Adrenal gland (tissue), 12 donors: Measurements from ENCODE around the gene ALDH3B1. TPM values are rescaled to one million over a fixed set of nuclear protein-coding genes. Genes with fewer than 3 reads are reported as not detected.
A peak's percentile ranks its signal among the peaks of the same experiment; 100 is the strongest.

Source experiments
- DNase-seq, 7 donors: peaks; one replicate each; pipeline ENCODE4 v3.0.0-alpha.2; 2019 to 2020
- H3K27ac ChIP-seq, 5 donors: fragments of 200-600 bp; sonication (generic) in 4 of 5; 1 replicate in 3 of 5; 2 replicates in 2 of 5; pipeline versions ENCODE4 v1.5.1 to v1.8.0; 2016 to 2020; ENCODE audit warnings: mild to moderate bottlenecking in 1 of 5
- H3K27me3 ChIP-seq: fragments of 200-600 bp; 2 replicates; pipeline ENCODE4 v1.8.0; 2021
- H3K36me3 ChIP-seq, 2 donors: fragments of 200-600 bp; replicated peaks in 1 of 2; 1 replicate in 1 of 2; 2 replicates in 1 of 2; pipeline versions ENCODE4 v1.5.1 to v1.8.0; 2018 to 2022
- H3K4me1 ChIP-seq, 2 donors: fragments of 200-600 bp; replicated peaks in 1 of 2; 1 replicate in 1 of 2; 2 replicates in 1 of 2; pipeline versions ENCODE4 v1.5.1 to v1.8.0; 2018 to 2021
- H3K4me3 ChIP-seq, 4 donors: fragments of 200-600 bp; sonication (generic) in 3 of 4; one replicate each; pipeline ENCODE4 v1.5.1; 2016 to 2018
- H3K9me3 ChIP-seq, 3 donors: fragments of 200-600 bp; sonication (generic) in 1 of 3; replicated peaks in 1 of 3; 1 replicate in 2 of 3; 2 replicates in 1 of 3; pipeline versions ENCODE4 v1.5.1 to v1.8.0; 2016 to 2021
- POLR2A ChIP-seq, 2 donors: fragments of 450-650 bp; IDR thresholded peaks; one replicate each; pipeline ENCODE4 v1.6.1; 2017; ENCODE audit warnings: antibody characterized with exemption in 2 of 2, mild to moderate bottlenecking in 2 of 2, moderate library complexity in 1 of 2
- WGBS, 4 donors: extraction: QIAGEN DNeasy Blood & Tissue Kit in 2 of 4; methylation state at CpG; one replicate each; pipeline versions ENCODE4 v1.1.5 to v1.1.7; 2013 to 2017; 5-methylcytosine and 5-hydroxymethylcytosine counted together
- intact Hi-C, 2 donors: fragments of 100-400 bp; cut with DNase I; formaldehyde crosslinking; loops; one replicate each; pipeline versions ENCODE4 v1.14.1 to v1.15.0; 2022 to 2023
- microRNA-seq, 3 donors: library from miRNA; unstranded; fragments of <30 nt; microRNA quantifications; one replicate each; pipeline ENCODE4, GENCODE V29; 2017 to 2020
- polyA plus RNA-seq, 3 donors: library from polyadenylated mRNA; stranded (reverse); fragments of 200-250 nt in 2 of 3; fragments of 350-450 nt in 1 of 3; fragmentation: Illumina TruSeq in 1 of 3; extraction: RNeasy Lipid Tissue Mini Kit (QIAGEN cat#74804) in 1 of 3; gene quantifications; one replicate each; pipeline ENCODE4 v1.2.3, GENCODE V29; 2013 to 2014
- small RNA-seq, 2 donors: library from RNA; depleted of rRNA; stranded (forward); fragments of <200 nt; gene quantifications; one replicate each; pipeline ENCODE3, GENCODE V24; 2016
- total RNA-seq, 9 donors: library from RNA; depleted of rRNA in 4 of 9; stranded (reverse); fragments of >200 nt in 4 of 9; fragments of 120-200 nt in 1 of 9; fragmentation: NEBNext Ultra II Directional in 1 of 9; extraction: Animal tissue kit (Norgen Biotek cat#: 25700) in 1 of 9; gene quantifications; one replicate each; pipeline versions ENCODE4 v1.1.0 to v1.2.4, GENCODE V29; 2013 to 2023
- TF ChIP-seq, protein P1 (sequence below), 6 experiments: fragments of 450-650 bp in 4 of 6; fragments of 200-600 bp in 2 of 6; sonication (generic) in 1 of 6; IDR thresholded peaks; 1 replicate in 5 of 6; 2 replicates in 1 of 6; pipeline versions ENCODE4 v1.5.1 to v1.8.0; 2016 to 2021; ENCODE audit warnings: antibody characterized with exemption in 6 of 6, mild to moderate bottlenecking in 2 of 6, moderate library complexity in 1 of 6
- donor health status: healthy with polysubstance abuse.
- donor health status: Bipolar disorder and iron deficiency.
- donor health status: DM: yes; HTN: yes; CAD: no.
- donor health status: DM: no; HTN: no; CAD: no.
- donor health status: DM: no; HTN: no; CAD: no.
- donor health status: DM: yes; HTN: yes; CAD: no.

Gene ALDH3B1
- total and polyA plus RNA-seq, 12 donors, result 0.72 to 70.3 (median 51.6) TPM

DNA sequence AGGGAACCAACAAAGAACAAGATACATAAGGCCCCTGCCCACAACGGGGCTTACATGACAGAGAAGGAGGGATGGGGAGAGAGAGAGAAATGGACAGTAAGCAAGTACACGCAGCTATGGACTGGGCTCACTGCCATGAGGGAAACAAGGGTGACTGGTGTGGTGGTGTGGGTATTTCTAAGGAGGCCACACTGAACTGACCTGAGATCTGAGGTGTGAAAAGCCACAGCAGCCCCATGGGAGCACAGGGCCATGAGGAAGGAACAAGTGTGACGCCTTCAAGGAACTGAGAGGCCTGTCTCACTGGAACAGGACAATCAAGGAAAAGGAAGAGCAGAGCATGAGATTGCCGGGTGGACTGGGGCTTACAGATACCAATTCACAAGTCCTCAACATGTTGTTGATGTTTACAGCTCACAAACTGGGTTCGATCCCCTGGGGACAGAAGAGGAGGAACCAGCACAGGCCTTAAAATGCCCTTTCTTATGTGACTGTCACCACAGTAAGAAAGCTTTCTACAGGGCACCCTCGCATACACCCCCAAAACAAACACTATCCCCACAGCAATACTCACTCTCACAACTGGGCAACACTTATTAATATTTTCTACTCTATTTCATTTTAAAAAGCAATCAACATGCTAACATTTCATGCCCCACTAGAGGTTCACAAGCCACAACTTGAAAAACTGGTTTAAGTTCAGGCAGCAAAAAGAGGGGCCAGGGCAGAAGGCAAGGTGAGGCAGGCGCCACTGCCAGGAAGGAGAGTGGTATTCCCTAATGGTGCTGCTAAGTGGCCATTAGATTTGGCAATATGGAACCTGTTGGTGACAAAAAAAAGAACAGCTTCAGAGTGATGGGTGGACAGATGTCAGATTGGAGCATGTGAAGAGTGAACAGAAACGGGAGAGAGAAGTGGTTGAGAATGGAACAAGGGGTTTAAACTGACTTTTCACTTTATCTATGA, 67.8 kb downstream of the ALDH3B1 start:
- no peak overlapping the region for H3K4me3 ChIP-seq
- TF ChIP-seq, protein P1, sequence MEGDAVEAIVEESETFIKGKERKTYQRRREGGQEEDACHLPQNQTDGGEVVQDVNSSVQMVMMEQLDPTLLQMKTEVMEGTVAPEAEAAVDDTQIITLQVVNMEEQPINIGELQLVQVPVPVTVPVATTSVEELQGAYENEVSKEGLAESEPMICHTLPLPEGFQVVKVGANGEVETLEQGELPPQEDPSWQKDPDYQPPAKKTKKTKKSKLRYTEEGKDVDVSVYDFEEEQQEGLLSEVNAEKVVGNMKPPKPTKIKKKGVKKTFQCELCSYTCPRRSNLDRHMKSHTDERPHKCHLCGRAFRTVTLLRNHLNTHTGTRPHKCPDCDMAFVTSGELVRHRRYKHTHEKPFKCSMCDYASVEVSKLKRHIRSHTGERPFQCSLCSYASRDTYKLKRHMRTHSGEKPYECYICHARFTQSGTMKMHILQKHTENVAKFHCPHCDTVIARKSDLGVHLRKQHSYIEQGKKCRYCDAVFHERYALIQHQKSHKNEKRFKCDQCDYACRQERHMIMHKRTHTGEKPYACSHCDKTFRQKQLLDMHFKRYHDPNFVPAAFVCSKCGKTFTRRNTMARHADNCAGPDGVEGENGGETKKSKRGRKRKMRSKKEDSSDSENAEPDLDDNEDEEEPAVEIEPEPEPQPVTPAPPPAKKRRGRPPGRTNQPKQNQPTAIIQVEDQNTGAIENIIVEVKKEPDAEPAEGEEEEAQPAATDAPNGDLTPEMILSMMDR (IDR thresholded peaks at IDR 0.05), result no peak
- no peak for TF ChIP-seq POLR2A (IDR thresholded peaks at IDR 0.05)
- intact Hi-C loops, result no loop called here
- peak in 2 of 7 donors; percentile 34 to 50 for DNase-seq
- H3K4me1 ChIP-seq, result peaks cover 6 to 9% of the 10 kb centered on the region in 2 donors
- no peaks in the 10 kb centered on the region for H3K9me3 ChIP-seq
- H3K36me3 ChIP-seq, result peaks cover 0 to 12% of the 10 kb centered on the region in 2 donors
- WGBS, 4 donors, result 73 to 84% (median 83%) methylated on average over 8 of the region's 8 CpGs
- H3K27ac ChIP-seq, result no peak overlapping the region
- H3K27me3 ChIP-seq, result no peaks in the 10 kb centered on the region

Small RNA genes within 50 kb of the gene (microRNA-seq; reads per million reads assigned to microRNA genes)
- 0 to 1.1 (median 0) reads per million in 3 donors for gene MIR4691
- gene MIR6753, result 0.28 to 0.76 (median 0.45) reads per million in 3 donors
- 1.3 to 3.4 (median 1.7) reads per million in 3 donors for gene MIR7113

Small RNA genes within 50 kb of the gene (small RNA-seq; reads per million reads assigned to genes)
- 0 to 0.08 reads per million in 2 donors for gene MIR6753

Other genes starting within 250 kb of the ALDH3B1 start
- 10 to 100 TPM in 8 of 9 donors, 1 to 10 TPM in 1; 4.3 to 81.2 (median 59.6) TPM for gene UNC93B1, start 6.2 kb upstream of the ALDH3B1 start, total RNA-seq
- gene UNC93B1, start 6.2 kb upstream of the ALDH3B1 start, polyA plus RNA-seq, result 10 to 100 TPM; 10.3 to 57.7 (median 57.0) TPM
- 1,000 to 10,000 TPM in 1 of 9 donors, 100 to 1,000 TPM in 8; 346 to 1,037 (median 479) TPM for gene NDUFS8, start 20.4 kb downstream of the ALDH3B1 start, total RNA-seq
- gene NDUFS8, start 20.4 kb downstream of the ALDH3B1 start, polyA plus RNA-seq, result 100 to 1,000 TPM; 199 to 814 (median 571) TPM
- 100 to 1,000 TPM in 8 of 9 donors, 10 to 100 TPM in 1; 57.0 to 384 (median 257) TPM for gene TCIRG1, start 28.7 kb downstream of the ALDH3B1 start, total RNA-seq
- 1,000 to 10,000 TPM in 1 of 3 donors, 100 to 1,000 TPM in 1, 10 to 100 TPM in 1; 28.4 to 1,150 (median 823) TPM for gene TCIRG1, start 28.7 kb downstream of the ALDH3B1 start, polyA plus RNA-seq
- gene CHKA, start 111.1 kb downstream of the ALDH3B1 start, total RNA-seq, result 10 to 100 TPM; 26.6 to 67.0 (median 49.9) TPM
- gene CHKA, start 111.1 kb downstream of the ALDH3B1 start, polyA plus RNA-seq, result 100 to 1,000 TPM in 1 of 3 donors, 10 to 100 TPM in 2; 76.1 to 105 (median 94.6) TPM
- gene KMT5B, start 203.0 kb downstream of the ALDH3B1 start, total RNA-seq, result 100 to 1,000 TPM in 1 of 9 donors, 10 to 100 TPM in 8; 22.6 to 121 (median 39.7) TPM
- 10 to 100 TPM; 23.3 to 45.1 (median 30.2) TPM for gene KMT5B, start 203.0 kb downstream of the ALDH3B1 start, polyA plus RNA-seq